GM10266 (cell line): ENCODE measurements around the gene EXD2.

Experiments
- DNase-seq: peaks from one replicate; pipeline ENCODE4 v3.0.0; 2012; ENCODE audit errors: extremely low spot score
- TF ChIP-seq, protein P1 (sequence below): IDR thresholded peaks from 2 replicates; pipeline ENCODE4 v1.5.1; 2012; ENCODE audit warnings: mild to moderate bottlenecking, low read depth; ENCODE audit not compliant: control insufficient read depth, insufficient read depth; ENCODE audit errors: missing control alignments

Gene EXD2

DNA sequence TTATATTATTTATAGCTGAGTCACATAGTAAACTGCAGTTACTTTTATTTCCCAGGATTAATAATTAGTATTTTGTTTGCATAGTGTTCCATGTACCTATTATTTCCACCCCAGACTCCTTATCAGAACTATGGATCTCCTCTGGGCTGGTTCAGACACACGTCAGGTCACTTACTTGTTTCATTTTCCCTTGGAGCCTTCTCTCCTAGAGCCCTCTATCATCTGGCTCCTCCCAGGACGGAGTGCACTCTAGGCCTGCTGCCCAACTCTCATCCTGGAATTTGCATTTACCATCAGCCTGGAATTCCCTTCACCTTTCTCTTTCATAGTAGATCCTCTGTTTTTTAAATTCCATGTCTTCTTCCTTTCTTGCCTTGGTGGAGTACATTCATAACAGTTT, 40.2 kb downstream of the EXD2 start:
- DNase-seq: no peak
- TF ChIP-seq, protein P1, sequence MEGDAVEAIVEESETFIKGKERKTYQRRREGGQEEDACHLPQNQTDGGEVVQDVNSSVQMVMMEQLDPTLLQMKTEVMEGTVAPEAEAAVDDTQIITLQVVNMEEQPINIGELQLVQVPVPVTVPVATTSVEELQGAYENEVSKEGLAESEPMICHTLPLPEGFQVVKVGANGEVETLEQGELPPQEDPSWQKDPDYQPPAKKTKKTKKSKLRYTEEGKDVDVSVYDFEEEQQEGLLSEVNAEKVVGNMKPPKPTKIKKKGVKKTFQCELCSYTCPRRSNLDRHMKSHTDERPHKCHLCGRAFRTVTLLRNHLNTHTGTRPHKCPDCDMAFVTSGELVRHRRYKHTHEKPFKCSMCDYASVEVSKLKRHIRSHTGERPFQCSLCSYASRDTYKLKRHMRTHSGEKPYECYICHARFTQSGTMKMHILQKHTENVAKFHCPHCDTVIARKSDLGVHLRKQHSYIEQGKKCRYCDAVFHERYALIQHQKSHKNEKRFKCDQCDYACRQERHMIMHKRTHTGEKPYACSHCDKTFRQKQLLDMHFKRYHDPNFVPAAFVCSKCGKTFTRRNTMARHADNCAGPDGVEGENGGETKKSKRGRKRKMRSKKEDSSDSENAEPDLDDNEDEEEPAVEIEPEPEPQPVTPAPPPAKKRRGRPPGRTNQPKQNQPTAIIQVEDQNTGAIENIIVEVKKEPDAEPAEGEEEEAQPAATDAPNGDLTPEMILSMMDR: no peak

DNA sequence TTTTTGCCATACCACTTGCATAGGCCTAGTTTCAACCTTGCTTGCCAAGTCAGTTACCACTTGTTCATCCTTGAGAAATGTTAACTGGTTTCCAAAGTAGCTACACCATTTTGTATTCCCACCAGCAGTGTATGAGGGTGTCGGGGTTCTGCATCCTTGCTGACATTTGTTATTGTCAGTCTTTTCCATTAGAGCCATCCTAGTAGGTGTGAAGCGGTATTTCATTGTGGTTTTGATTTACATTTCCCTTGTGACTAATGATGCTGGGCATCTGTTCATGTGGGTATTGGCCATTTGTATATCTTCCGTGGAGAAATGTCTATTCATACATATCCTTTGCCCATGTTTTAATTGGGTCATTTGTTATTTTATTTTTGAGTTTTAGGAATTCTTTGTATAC, 41.1 kb downstream of the EXD2 start:
- no peak for DNase-seq
- TF ChIP-seq, protein P1: no peak

DNA sequence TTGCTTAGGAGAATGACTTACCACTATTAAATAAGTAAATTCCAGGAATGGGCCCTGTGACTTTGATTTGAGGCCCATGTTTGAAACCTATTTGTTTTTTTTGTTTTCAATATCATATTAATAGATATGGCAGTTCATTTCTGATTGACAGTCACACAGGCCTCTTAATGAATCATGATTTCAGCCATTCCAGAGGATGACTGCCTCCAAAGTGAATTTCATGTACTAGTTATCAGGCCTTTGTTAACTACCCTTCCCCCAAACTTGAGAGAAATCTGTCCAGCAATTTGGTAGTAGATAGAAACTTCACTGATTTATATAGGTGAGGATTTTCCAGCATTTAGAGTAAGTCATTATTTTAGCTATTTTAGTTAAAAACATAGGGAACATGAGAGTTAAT, 42.8 kb downstream of the EXD2 start:
- TF ChIP-seq, protein P1: no peak
- DNase-seq: no peak

DNA sequence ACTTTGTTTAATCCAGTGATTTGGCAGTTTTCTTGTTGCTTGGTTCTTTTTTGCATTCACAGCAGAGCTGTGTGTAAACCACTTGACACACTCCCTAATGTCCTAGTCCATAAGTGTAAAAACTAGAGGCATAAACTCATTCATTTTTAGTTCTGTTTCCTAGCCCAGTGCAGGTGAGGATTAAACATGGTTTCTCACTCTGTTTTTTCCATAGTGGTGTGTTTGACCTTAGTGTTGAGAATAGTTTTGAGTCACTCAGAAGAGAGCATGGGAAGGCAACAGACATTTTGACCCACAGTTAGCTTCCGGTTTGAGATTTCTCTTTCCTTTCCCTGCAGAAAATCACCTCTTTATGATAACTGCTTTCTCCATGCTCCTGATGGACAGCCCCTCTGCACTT, 44.4 kb downstream of the EXD2 start:
- DNase-seq: no peak
- TF ChIP-seq, protein P1: no peak

DNA sequence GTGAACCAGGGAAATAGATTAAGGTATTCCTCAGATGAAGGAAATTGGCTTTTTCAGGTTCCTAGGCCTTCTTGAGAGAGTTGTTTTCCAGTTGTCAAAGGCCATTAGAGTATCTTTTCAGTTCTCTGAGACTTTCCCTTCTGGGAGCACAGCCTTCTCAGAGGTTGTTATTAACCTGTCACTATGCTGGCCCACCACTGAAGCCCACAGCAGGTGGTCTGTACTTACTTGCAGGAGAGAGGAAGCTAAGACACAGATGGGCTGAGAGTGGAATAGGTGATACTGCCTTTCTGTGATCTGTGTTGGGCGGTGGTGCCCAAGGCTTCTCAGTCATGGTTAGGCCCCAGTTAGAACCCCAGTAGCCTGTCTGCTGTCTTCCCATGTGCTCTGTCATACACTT, 45.8 kb downstream of the EXD2 start:
- TF ChIP-seq, protein P1: no peak
- no peak for DNase-seq

DNA sequence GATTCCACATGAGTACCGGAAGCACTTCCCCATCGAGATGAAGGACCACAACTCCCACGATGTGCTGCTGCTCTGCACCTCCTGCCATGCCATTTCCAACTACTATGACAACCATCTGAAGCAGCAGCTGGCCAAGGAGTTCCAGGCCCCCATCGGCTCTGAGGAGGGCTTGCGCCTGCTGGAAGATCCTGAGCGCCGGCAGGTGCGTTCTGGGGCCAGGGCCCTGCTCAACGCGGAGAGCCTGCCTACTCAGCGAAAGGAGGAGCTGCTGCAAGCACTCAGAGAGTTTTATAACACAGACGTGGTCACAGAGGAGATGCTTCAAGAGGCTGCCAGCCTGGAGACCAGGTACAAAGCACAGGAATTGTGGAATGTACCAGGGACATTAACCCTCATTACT, 46.3 kb downstream of the EXD2 start:
- TF ChIP-seq, protein P1: no peak

DNA sequence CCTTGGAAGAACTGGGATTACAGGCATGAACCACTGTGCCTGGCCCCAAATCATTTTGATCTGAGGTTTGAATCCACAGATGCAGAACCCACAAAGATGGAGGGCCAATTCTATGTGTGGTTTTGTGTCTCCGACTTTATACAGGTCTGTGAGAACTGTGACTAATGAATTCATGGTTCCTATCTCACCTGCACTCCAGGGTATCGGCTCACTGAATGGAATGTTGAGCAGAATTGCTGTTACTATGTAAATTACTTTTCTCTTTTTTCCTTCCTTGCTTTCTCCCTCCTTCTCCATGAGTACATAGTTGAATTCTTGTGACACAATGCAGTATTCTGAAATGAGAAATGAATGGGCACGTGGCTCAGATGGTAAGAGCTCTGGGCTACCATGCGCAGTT, 47.6 kb downstream of the EXD2 start:
- TF ChIP-seq, protein P1: no peak

More for the DNA sequence above, 46.3 kb downstream of the EXD2 start:
- DNase-seq: no peak

More for the DNA sequence above, 47.6 kb downstream of the EXD2 start:
- no peak for DNase-seq
